ENCODE data around the gene PRRG2.
A peak's percentile ranks its signal among the peaks of the same experiment; 100 is the strongest.

The PRRG2 gene

GRCh38 chr19:49541914-49542313, 39.2 kb upstream of the PRRG2 start:
- DNase-seq (ENCODE audit: low read depth), result no peak
- H3K4me3 ChIP-seq (ENCODE audit: low read depth, low read length), result no peak overlapping the region
- no peak for TF ChIP-seq CTCF (IDR thresholded peaks at IDR 0.05; ENCODE audit: low read depth, low read length, missing control alignments)

GRCh38 chr19:49542446-49542845, 38.7 kb upstream of the PRRG2 start:
- DNase-seq (ENCODE audit: low read depth), result no peak
- H3K4me3 ChIP-seq (ENCODE audit: low read depth, low read length), result no peak overlapping the region
- no peak for TF ChIP-seq CTCF (IDR thresholded peaks at IDR 0.05; ENCODE audit: low read depth, low read length, missing control alignments)

GRCh38 chr19:49543032-49543431, 38.1 kb upstream of the PRRG2 start:
- H3K4me3 ChIP-seq (ENCODE audit: low read depth, low read length), result no peak overlapping the region
- TF ChIP-seq CTCF (IDR thresholded peaks at IDR 0.05; ENCODE audit: low read depth, low read length, missing control alignments), result no peak
- no peak for DNase-seq (ENCODE audit: low read depth)

GRCh38 chr19:49544154-49544553, 37.0 kb upstream of the PRRG2 start:
- no peak overlapping the region for H3K4me3 ChIP-seq (ENCODE audit: low read depth, low read length)

GRCh38 chr19:49546825-49547565, 34.1 kb upstream of the PRRG2 start:
- DNase-seq (ENCODE audit: low read depth), result no peak
- H3K4me3 ChIP-seq (ENCODE audit: low read depth, low read length), result no peak overlapping the region
- peak; percentile 75 for TF ChIP-seq CTCF (IDR thresholded peaks at IDR 0.05; ENCODE audit: low read depth, low read length, missing control alignments)

More at GRCh38 chr19:49544154-49544553, 37.0 kb upstream of the PRRG2 start:
- no peak for TF ChIP-seq CTCF (IDR thresholded peaks at IDR 0.05; ENCODE audit: low read depth, low read length, missing control alignments)
- DNase-seq (ENCODE audit: low read depth), result no peak

GRCh38 chr19:49549045-49549444, 32.1 kb upstream of the PRRG2 start:
- no peak for TF ChIP-seq CTCF (IDR thresholded peaks at IDR 0.05; ENCODE audit: low read depth, low read length, missing control alignments)
- DNase-seq (ENCODE audit: low read depth), result no peak
- no peak overlapping the region for H3K4me3 ChIP-seq (ENCODE audit: low read depth, low read length)

GRCh38 chr19:49551531-49551930, 29.6 kb upstream of the PRRG2 start:
- no peak for DNase-seq (ENCODE audit: low read depth)
- no peak for TF ChIP-seq CTCF (IDR thresholded peaks at IDR 0.05; ENCODE audit: low read depth, low read length, missing control alignments)
- no peak overlapping the region for H3K4me3 ChIP-seq (ENCODE audit: low read depth, low read length)
